HG03460 (cell line): Measurements from ENCODE around the gene CORO7.

Experiments used
- ATAC-seq: cut with Tn5 transposase; IDR thresholded peaks from one replicate; pipeline ENCODE4 v1.9.1; 2021; ENCODE audit not compliant: unreplicated experiment

The CORO7 gene

GRCh38 chr16:4416200-4417032 is at the start of gene CORO7:
TSS of gene CORO7 (minus strand) at chr16:4416596. CDS start at chr16:4416518, 78 bp downstream.
- peak; percentile 43 for ATAC-seq

- ATAC-seq = no peak
Measured at GRCh38 chr16:4463522-4464163, 47.2 kb upstream of the CORO7 start.

DNA sequence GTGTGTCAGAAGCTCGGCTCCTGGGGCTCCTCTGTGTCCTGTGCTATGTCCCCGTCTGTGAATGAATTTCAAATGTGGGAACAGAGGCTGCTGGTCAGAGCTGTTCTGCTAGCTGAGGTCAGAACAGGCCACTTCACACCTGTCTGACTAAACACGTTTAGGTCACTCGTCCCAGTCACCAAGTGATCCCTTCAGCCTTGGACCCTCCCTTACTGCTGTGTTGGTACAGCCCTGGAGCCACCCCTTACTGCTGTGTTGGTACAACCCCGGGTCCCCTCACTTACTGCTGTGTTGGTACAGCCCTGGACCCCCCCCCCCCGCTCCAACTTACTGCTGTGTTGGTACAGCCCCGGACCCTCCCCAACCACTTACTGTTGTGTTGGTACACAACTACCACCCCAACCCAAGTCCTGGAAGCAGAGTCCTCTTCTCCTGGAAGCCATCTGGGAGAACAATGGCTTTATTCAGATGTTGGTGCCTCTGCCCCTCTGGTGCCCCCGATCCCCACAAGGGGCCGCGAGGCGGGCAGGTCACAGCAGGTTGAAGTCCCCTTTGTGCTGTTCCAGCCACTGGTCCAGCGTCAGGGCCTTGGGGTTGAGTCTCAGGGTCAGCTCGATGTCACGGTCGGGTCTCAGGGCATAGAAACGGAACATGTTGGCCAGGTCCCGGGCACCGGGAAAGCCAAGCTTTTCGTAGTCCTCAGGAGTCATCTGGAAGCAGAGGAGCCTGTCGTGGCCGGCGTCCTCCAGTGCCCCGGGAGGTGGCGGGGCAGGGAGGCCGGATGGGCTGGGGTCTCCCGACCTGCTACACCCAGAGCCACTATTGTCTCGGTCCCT is 45.1 kb upstream of the CORO7 start:
- ATAC-seq = no peak

DNA sequence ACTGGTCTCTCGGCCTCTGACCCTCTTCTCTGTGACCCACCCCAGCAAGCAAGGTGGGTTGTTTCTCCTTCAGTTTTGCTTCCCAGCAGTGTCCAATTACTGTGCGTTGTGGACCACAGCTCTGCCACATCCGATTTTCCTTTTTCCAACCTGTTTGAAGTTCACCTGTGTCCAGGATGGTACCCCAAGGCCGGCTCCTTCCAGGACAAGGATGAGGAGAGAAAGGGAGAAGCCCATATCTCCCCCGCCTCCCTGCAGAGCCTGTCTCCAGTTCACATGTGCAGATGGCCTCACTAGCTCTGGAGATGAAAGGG is 44.5 kb upstream of the CORO7 start:
- no peak for ATAC-seq

GRCh38 chr16:4455951-4456350 is 39.6 kb upstream of the CORO7 start:
- no peak for ATAC-seq

DNA sequence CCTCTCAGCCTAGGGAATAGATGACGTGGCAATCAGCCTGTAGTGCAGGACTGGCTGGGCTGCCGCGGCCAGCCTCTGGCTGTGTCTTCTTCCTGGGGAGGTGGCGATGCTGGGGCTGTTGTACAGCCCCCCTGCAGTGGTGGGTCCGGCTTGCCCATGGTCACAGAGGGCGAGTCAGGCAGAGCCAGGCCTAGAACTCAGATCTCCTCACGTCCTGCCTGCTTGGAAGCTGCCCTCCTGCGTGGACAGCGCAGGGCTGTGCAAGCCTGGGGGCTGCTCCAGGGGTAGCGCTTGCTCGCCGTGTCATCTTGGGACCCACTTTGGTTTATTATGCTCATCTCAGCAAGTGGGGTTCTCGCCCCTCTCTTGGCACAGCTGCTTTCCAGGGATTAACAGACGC is 38.7 kb upstream of the CORO7 start:
- ATAC-seq = no peak

DNA sequence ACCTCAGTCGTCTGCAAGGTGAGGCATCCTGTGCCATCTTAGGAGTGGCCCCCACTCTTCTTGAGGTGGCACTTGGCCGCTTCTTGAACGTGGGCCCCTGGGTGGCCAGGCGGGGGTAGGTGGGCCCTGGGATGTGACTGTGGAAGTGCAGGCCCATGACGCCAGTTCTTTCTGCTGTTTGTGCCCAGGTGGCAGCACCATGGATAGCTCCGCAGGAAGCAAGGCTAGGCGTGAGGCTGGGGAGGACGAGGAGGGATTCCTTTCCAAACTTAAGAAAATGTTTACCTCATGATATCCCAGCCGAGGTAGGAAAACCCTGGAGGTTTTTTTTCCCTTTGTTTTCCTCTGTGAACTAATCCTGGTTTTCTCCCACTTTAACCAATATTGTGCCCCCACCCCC is 38.2 kb upstream of the CORO7 start:
- ATAC-seq = no peak

GRCh38 chr16:4452674-4453073 is 36.3 kb upstream of the CORO7 start:
- no peak for ATAC-seq

DNA sequence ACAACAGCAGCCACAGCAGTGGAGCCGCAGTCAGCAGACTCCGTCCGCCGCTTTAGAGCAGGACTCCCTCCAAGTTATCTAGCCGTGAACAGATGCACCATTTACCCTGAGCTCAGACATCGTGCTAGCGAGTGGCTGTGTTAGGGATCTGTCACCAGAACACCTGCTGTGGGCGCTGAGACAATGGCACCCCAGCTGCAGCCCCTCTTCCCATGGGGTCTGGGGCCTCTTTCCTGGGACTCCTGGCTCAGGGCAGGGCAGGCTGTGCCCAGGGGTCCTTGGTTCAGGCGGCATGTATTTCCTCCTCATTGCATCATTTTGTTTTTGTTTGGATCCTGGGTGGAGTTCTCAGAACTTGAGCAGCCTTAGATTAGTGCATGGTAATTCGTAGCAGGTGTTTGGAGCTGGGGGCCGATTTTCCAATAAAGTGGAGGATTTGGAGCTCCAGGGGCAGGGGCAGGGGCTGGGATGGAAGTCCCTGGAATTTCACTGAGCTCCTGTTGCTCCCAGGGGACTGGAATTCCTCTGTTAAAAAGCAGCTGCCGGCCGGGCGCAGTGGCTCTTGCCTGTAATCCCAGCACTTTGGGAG is 34.6 kb upstream of the CORO7 start:
- ATAC-seq = no peak

DNA sequence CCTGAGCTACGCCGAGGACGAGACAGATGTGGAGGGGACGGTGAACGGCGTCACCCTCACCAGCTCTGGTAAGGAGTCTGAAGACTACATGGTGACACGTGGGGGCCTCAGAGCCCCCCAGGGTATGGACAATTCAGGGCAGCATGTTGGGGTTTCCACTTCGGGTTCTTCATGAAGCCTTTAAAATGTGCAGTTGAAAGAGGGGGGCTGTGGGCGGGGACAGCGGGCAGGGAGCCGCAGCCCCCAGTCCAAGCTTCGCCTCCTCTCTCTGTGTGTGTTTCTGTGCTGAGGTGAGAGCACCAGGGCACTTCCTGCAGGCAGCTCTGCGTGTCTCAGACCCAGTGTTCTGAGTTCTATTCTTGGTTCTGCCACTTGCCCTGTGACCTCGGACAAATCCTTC is 34.0 kb upstream of the CORO7 start:
- ATAC-seq = no peak

GRCh38 chr16:4443986-4444385 is 27.6 kb upstream of the CORO7 start:
- no peak for ATAC-seq

- no peak for ATAC-seq
Measured at GRCh38 chr16:4443271-4443670, 26.9 kb upstream of the CORO7 start.

DNA sequence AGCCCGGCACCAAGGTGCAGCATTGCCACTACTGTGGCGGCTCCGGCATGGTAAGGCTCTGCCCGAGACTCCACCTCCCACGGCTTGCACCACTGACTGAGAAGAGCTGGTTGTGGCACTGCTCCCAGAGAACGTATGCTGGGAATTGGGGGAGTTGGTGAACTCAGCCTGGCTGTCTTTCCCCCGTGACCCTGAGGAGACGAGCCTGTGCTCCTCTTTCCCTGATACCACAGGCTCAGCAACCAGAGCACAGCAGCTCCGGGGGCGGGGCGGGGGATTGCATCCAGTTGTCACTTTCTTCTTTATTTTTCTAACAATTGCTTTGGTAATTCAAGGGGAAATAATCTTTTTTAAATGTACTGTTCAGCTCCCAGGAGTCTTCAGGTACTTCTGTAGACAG is 26.0 kb upstream of the CORO7 start:
- ATAC-seq = no peak

DNA sequence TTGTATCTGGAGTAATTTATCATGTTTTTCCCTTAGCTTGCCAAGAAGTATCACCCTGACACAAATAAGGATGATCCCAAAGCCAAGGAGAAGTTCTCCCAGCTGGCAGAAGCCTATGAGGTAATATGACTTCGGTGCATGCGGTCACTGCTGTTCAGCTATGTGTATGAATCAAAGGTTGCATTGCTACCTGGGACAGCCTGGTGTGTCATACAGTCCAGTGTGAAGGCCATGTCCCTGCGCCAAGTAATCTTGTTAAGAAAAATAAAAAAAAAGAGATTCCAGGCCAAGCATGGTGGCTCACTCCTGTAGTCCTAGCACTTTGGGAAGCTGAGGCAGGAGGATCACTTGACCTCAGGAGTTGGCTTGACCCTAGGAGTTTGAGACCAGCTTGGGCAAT is 21.0 kb upstream of the CORO7 start:
- ATAC-seq = no peak

DNA sequence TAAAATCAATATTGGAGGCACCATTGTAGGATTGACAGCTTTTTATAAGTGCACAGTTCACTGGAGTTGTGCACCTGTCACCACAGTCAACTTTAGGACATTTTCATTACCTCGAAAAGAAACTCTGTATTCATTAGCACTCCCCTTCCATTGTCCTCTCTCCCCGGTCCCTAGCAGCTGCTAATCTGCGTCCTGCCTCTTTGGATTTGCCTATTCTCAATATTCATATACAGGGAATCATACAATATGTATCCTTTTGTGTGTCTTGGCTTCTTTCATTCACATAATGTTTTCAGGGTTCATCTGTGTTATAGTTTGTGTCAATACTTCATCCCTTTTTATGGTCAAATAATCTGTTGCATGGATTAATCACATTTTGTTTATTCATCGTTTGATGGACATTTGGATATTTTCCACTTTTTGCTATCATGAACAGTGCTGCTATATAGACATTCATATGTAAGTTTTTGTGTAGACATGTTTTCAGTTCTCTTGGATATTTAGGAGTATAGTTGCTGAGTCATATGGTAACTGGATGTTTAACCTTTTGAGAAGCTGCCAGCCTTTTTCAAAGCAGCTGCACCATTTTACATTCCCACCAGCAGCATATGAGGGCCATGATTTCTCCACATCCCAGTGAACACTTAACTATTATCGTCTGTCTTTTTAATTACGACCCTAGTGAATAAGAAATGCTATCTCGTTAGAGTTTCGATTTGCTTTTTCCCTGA is 19.1 kb upstream of the CORO7 start:
- no peak for ATAC-seq

GRCh38 chr16:4433914-4434787 is 17.8 kb upstream of the CORO7 start:
- ATAC-seq = no peak

DNA sequence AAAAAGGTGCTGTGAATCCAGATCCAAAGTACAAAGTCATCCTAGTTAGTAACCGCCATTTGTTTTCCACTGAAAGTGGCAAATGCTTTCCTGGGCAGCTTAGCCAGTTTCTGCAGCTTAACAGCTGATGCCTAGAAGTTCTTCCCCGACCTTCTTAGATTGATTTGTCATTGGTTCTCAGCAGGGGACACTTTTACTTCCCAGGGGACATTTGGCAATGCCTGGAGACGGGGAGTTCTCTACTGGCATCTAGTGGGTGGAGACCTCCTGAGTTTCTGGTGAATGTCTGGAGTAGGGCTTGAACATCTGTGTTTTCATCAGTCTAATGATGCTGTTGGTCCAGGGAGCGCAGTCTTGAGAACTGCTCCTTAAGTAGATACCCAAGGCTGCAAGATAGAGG is 16.8 kb upstream of the CORO7 start:
- ATAC-seq = no peak

DNA sequence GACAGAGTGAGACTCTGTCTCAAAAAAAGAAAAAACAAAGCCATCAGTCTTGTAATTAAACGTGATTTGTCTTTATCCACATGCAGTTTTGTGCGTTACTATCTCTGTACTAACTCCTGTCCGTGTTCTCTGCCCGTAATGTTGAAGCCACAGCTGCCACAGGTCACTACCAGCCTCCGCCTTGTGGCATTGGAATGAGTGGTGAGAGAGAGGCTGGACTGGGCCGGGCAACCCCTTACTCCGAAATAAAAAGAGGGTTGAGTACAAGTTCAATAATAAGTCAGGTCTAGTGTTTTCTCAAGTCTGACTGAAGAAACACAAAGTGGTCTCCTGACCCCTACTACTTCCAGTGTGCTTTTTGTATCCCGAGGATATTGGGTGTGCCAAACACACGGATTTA is 14.6 kb upstream of the CORO7 start:
- ATAC-seq = no peak

DNA sequence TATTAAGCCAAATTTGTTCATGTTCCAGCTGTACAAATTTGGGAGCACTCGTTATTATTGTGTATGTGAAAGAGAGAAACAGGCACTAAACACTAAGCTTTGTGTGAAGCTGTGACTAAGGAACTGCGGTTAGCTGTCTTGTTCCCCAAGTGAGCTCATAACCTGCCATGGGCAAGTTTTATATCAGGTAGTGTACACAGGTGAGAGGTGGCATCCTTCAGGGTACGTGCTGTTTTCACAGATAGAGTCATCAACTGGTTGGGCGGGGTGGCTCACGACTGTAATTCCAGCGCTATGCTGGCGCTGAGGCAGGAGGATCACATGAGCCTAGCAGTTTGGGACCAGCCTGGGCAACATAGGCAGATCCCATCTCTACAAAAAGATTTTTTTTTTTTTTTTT is 12.1 kb upstream of the CORO7 start:
- ATAC-seq = no peak
